IMR-90 (cell line): ENCODE results near the gene AGPS. TPM values are rescaled to one million over a fixed set of nuclear protein-coding genes. Genes with fewer than 3 reads are reported as not detected.

Experiments used
- ATAC-seq: fragments of 200-7000 bp; cut with Tn5 transposase; 2 replicates; pipeline ENCODE4 v1.9.1; 2020; ENCODE audit warnings: low read depth, mild to moderate bottlenecking, moderate library complexity
- BruUV-seq: library from RNA; stranded (reverse); fragments of 400-500 nt; replicated peaks from 2 replicates; lab custom pipeline; 2021; lab: Mats Ljungman, UMichigan
- CTCF ChIA-PET: fragments of 300-600 bp; formaldehyde crosslinking; extraction: SDS; loops from one replicate; lab custom pipeline; 2021; ENCODE audit warnings: antibody characterized with exemption; lab: Yijun Ruan, JAX
- POLR2A ChIA-PET: fragments of 300-600 bp; sonication (Branson Sonifier 250); formaldehyde crosslinking; loops from one replicate; lab custom pipeline; 2022; ENCODE audit warnings: antibody characterized with exemption; ENCODE audit not compliant: unreplicated experiment; lab: Charles Lee
- DNase-seq: peaks from one replicate; pipeline ENCODE4 v3.0.0; 2013
- H2AFZ ChIP-seq: replicated peaks from 2 replicates; pipeline ENCODE3; 2013; ENCODE audit warnings: low read length, mild to moderate bottlenecking; ENCODE audit not compliant: poor library complexity
- H2AK5ac ChIP-seq: 2 replicates; pipeline ENCODE4 v1.6.1; 2013; ENCODE audit warnings: low read depth, low read length, inconsistent platforms
- H2AK9ac ChIP-seq: replicated peaks from 2 replicates; pipeline ENCODE3; 2013; ENCODE audit warnings: mild to moderate bottlenecking, low read depth, low read length, moderate library complexity; ENCODE audit not compliant: poor library complexity
- H2BK120ac ChIP-seq: 2 replicates; pipeline ENCODE4 v1.6.1; 2013; ENCODE audit warnings: low read depth, low read length, inconsistent platforms
- H2BK15ac ChIP-seq: 3 replicates; pipeline ENCODE4 v1.6.1; 2013; ENCODE audit warnings: low read depth, low read length, inconsistent platforms
- H2BK20ac ChIP-seq: 2 replicates; pipeline ENCODE4 v1.6.1; 2013; ENCODE audit warnings: low read depth, mild to moderate bottlenecking, inconsistent platforms, low read length, moderate library complexity
- H2BK5ac ChIP-seq: 2 replicates; pipeline ENCODE4 v1.6.1; 2013; ENCODE audit warnings: mild to moderate bottlenecking, low read depth, low read length, inconsistent platforms; ENCODE audit not compliant: poor library complexity, severe bottlenecking
- H3K14ac ChIP-seq: replicated peaks from 2 replicates; pipeline ENCODE4 v1.6.1; 2013; ENCODE audit warnings: low read depth, low read length, inconsistent platforms
- H3K18ac ChIP-seq: 2 replicates; pipeline ENCODE4 v1.6.1; 2013; ENCODE audit warnings: low read depth, low read length, control low read depth
- H3K23ac ChIP-seq: 2 replicates; pipeline ENCODE4 v1.6.1; 2013; ENCODE audit warnings: low read depth, low read length, inconsistent platforms
- H3K27ac ChIP-seq: 2 replicates; pipeline ENCODE4 v1.5.1; 2013; ENCODE audit warnings: mild to moderate bottlenecking, control low read depth, low read length; ENCODE audit not compliant: insufficient read depth
- H3K27me3 ChIP-seq: 2 replicates; pipeline ENCODE4 v1.6.1; 2013; ENCODE audit warnings: low read length; ENCODE audit not compliant: control insufficient read depth, insufficient read depth
- H3K36me3 ChIP-seq: 2 replicates; pipeline ENCODE4 v1.6.1; 2013; ENCODE audit warnings: low read length, mixed read lengths; ENCODE audit not compliant: control insufficient read depth, insufficient read depth
- H3K4ac ChIP-seq: 2 replicates; pipeline ENCODE4 v1.6.1; 2013; ENCODE audit warnings: low read depth, low read length, inconsistent platforms
- H3K4me1 ChIP-seq: 2 replicates; pipeline ENCODE4 v1.6.1; 2013; ENCODE audit warnings: low read length, mixed read lengths; ENCODE audit not compliant: control insufficient read depth, insufficient read depth
- H3K4me2 ChIP-seq: 2 replicates; pipeline ENCODE4 v1.6.1; 2013; ENCODE audit warnings: low read depth, mild to moderate bottlenecking, control low read depth, low read length, moderate library complexity
- H3K4me3 ChIP-seq: 2 replicates; pipeline ENCODE4 v1.5.1; 2013; ENCODE audit warnings: low read depth, mild to moderate bottlenecking, control low read depth, low read length, moderate library complexity; ENCODE audit not compliant: insufficient read depth
- H3K56ac ChIP-seq: 2 replicates; pipeline ENCODE4 v1.6.1; 2013; ENCODE audit warnings: low read length, inconsistent platforms; ENCODE audit not compliant: insufficient read depth; ENCODE audit errors: extremely low read depth
- H3K79me1 ChIP-seq, 2 experiments: 2 replicates each; pipeline ENCODE4 v1.6.1; 2013; ENCODE audit warnings: low read length in 2 of 2, inconsistent platforms in 1 of 2, low read depth in 1 of 2
- H3K9ac ChIP-seq: 2 replicates; pipeline ENCODE4 v1.6.1; 2013; ENCODE audit warnings: low read depth, low read length, control low read depth
- H3K9me1 ChIP-seq: 2 replicates; pipeline ENCODE4 v1.6.1; 2013; ENCODE audit warnings: low read length, inconsistent platforms; ENCODE audit not compliant: insufficient read depth
- H3K9me3 ChIP-seq: 2 replicates; pipeline ENCODE4 v1.6.1; 2013; ENCODE audit warnings: low read length; ENCODE audit not compliant: control insufficient read depth, insufficient read depth
- H4K20me1 ChIP-seq: 2 replicates; pipeline ENCODE4 v1.6.1; 2013; ENCODE audit warnings: low read length, inconsistent platforms; ENCODE audit not compliant: insufficient read depth
- H4K5ac ChIP-seq: 2 replicates; pipeline ENCODE4 v1.6.1; 2013; ENCODE audit warnings: mild to moderate bottlenecking, low read depth, low read length, control low read depth
- H4K8ac ChIP-seq, 2 experiments: 2 replicates each; pipeline ENCODE4 v1.6.1; 2013; ENCODE audit warnings: low read depth in 2 of 2, low read length in 2 of 2, control low read depth in 1 of 2, inconsistent platforms in 1 of 2
- H4K91ac ChIP-seq: 2 replicates; pipeline ENCODE4 v1.6.1; 2013; ENCODE audit warnings: low read depth, low read length, inconsistent platforms; ENCODE audit not compliant: insufficient read depth
- BHLHE40 ChIP-seq: fragments of 150-350 bp; IDR thresholded peaks from 2 replicates; pipeline ENCODE4 v1.6.1; 2016; ENCODE audit warnings: mild to moderate bottlenecking, low read depth, low read length
- CEBPB ChIP-seq: IDR thresholded peaks from 2 replicates; pipeline ENCODE4 v1.6.1; 2012; ENCODE audit warnings: low read depth, low read length, improper control_type of control experiment
- CHD1 ChIP-seq: IDR thresholded peaks from 2 replicates; pipeline ENCODE4 v1.6.1; 2012; ENCODE audit warnings: low read depth, low read length, improper control_type of control experiment
- FOS ChIP-seq: fragments of 150-350 bp; IDR thresholded peaks from 2 replicates; pipeline ENCODE4 v1.6.1; 2016; ENCODE audit warnings: low read depth, low read length
- MAFK ChIP-seq: IDR thresholded peaks from 2 replicates; pipeline ENCODE4 v1.6.1; 2012; ENCODE audit warnings: low read depth, low read length, improper control_type of control experiment
- MXI1 ChIP-seq: IDR thresholded peaks from 2 replicates; pipeline ENCODE4 v1.6.1; 2012; ENCODE audit warnings: low read depth, mild to moderate bottlenecking, low read length, moderate library complexity, borderline replicate concordance
- NFE2L2 ChIP-seq: fragments of 150-350 bp; IDR thresholded peaks from 2 replicates; pipeline ENCODE4 v1.6.1; 2016; ENCODE audit warnings: low read depth, mild to moderate bottlenecking, low read length
- POLR2A ChIP-seq: IDR thresholded peaks from 2 replicates; pipeline ENCODE4 v1.6.1; 2012; ENCODE audit warnings: mild to moderate bottlenecking, low read depth, low read length
- RAD21 ChIP-seq: IDR thresholded peaks from 2 replicates; pipeline ENCODE4 v1.6.1; 2012; ENCODE audit warnings: low read length, improper control_type of control experiment
- RFX5 ChIP-seq: IDR thresholded peaks from 2 replicates; pipeline ENCODE4 v1.8.0; 2012; ENCODE audit warnings: low read depth, mild to moderate bottlenecking, low read length, moderate library complexity
- USF2 ChIP-seq: fragments of 150-350 bp; IDR thresholded peaks from 2 replicates; pipeline ENCODE4 v1.6.1; 2017; ENCODE audit warnings: mild to moderate bottlenecking, antibody characterized with exemption, low read length, low read depth
- WGBS, 2 experiments: methylation state at CpG; one replicate each; pipeline versions ENCODE4 v1.1.5 to v1.1.7; 2013; ENCODE audit warnings: missing lambda C conversion rate in 2 of 2; ENCODE audit not compliant: insufficient read length in 1 of 2; ENCODE audit errors: extremely low coverage in 2 of 2; 5-methylcytosine and 5-hydroxymethylcytosine counted together
- dilution Hi-C: fragments of 300-500 bp; cut with HindIII; formaldehyde crosslinking; loops from one replicate; pipeline ENCODE4 v1.14.3; 2018; ENCODE audit warnings: low sequenced_read_pairs; ENCODE audit not compliant: unreplicated experiment
- in situ Hi-C: fragments of 300-500 bp; cut with MboI; formaldehyde crosslinking; loops from 3 replicates; pipeline ENCODE4 v1.14.3; 2019; ENCODE audit warnings: low sequenced_read_pairs, inconsistent platforms, mixed read lengths
- intact Hi-C: fragments of 100-400 bp; cut with micrococcal nuclease; formaldehyde crosslinking; loops from 2 replicates; pipeline ENCODE4 v1.10.0; 2022
- polyA plus RNA-seq, 3 experiments: library from polyadenylated mRNA; depleted of rRNA; stranded (reverse); fragments of >200 nt; gene quantifications; 2 replicates each; pipeline ENCODE4 v1.2.3, GENCODE V29; 2012; ENCODE audit warnings: low replicate concordance in 1 of 3
- total RNA-seq: library from RNA; depleted of rRNA; stranded (reverse); fragments of >200 nt; gene quantifications from 2 replicates; pipeline ENCODE4 v1.2.3, GENCODE V29; 2012

AGPS gene
- total and polyA plus RNA-seq, 2 of the 4 experiments (the other 2 are of a cell fraction): 6.6 to 18.6 TPM

DNA sequence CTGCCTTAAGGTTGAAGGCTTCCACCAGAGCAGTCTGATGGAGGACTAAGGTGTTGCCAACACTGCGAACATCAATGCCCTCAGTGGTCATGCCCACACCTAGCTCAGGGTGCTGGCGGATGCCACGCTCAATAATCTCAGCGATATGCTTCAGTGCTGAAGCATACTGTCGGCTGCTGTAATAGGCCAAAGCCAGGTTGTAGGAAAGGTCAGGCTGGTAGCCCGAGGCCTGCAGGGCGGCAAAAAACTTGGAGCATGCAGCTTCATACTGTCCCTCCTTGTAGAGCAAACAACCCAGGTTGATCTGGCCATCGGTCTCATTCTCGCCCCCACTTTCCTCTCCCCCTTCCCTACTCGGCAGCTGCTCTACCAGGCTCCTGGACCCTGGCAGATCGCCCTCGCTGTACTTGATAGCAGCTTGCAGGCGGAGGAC is 159.4 kb downstream of the AGPS start:
- no peak overlapping the region for H3K56ac ChIP-seq
- dilution Hi-C loops: no loop called here
- H3K4ac ChIP-seq: peak overlapping the region; percentile 23; the same call in 1 of the 2 replicates
- H3K36me3 ChIP-seq: no peaks in the 10 kb centered on the region
- no peaks in the 10 kb centered on the region for H4K20me1 ChIP-seq
- POLR2A ChIA-PET: no interaction called here
- H2BK5ac ChIP-seq: peak overlapping the region; percentile 1
- H2BK15ac ChIP-seq: no peak overlapping the region
- CTCF ChIA-PET: interaction anchor here (0.8 kb wide), 1 partner anchor 388 kb away, joined by 3 read pairs; no protein-coding TSS in a partner anchor
- H2AK9ac ChIP-seq: no peak overlapping the region
- H3K4me1 ChIP-seq: no peaks in the 10 kb centered on the region
- no peak overlapping the region for H2BK20ac ChIP-seq
- intact Hi-C loops: loop anchor here (2.0 to 5.0 kb wide), 3 partner anchors 53 to 215 kb away; a partner anchor contains a TSS
- H3K23ac ChIP-seq: no peak overlapping the region
- H2AFZ ChIP-seq: peak overlapping the region; percentile 92
- no peak overlapping the region for H3K18ac ChIP-seq
- TF ChIP-seq BHLHE40: no peak
- no peak for TF ChIP-seq CEBPB
- no peak for TF ChIP-seq RAD21
- TF ChIP-seq NFE2L2: no peak
- no peak for TF ChIP-seq USF2
- no peak for TF ChIP-seq POLR2A
- no peak for TF ChIP-seq MXI1
- TF ChIP-seq CHD1: no peak
- no peak for TF ChIP-seq FOS
- no peak for TF ChIP-seq MAFK
- no peak for TF ChIP-seq RFX5
- no peak overlapping the region; the same call in 1 of the 2 replicates for H3K14ac ChIP-seq
- no peaks in the 10 kb centered on the region for H3K27me3 ChIP-seq
- BruUV-seq: no TSS peak
- H3K4me3 ChIP-seq: peak overlapping the region; percentile 59
- H4K8ac ChIP-seq: peak overlapping the region; percentile 86 to 97; a peak in 3 of 4 replicates
- H2BK120ac ChIP-seq: no peak overlapping the region
- peak overlapping the region; percentile 76 for H4K5ac ChIP-seq
- H3K9me3 ChIP-seq: no peaks in the 10 kb centered on the region
- DNase-seq (no peak), ATAC-seq (no peak)
- H2AK5ac ChIP-seq: peak overlapping the region; percentile 60; the same call in 1 of the 2 replicates
- H4K91ac ChIP-seq: peak overlapping the region; percentile 28; the same call in 1 of the 2 replicates
- peaks cover 4% of the 10 kb centered on the region; the same call in 1 of the 2 replicates for H3K9me1 ChIP-seq
- 90% methylated on average over 4 of the region's 13 CpGs; no CpG with 5 or more reads in 1 of the 2 experiments for WGBS, 2 experiments
- in situ Hi-C loops: no loop called here
- H3K27ac ChIP-seq: peak overlapping the region; percentile 37
- peak overlapping the region; percentile 32 for H3K9ac ChIP-seq
- H3K79me1 ChIP-seq: 0 out of 4 replicates have a peak, but pooled peaks cover 0 to 4% of the 10 kb centered on the region in 2 experiments
- H3K4me2 ChIP-seq: peak overlapping the region; percentile 35
